CD4-positive, alpha-beta T cell treated with Interferon gamma for 1 hour (primary cell): ENCODE results near the gene PDGFRA.
A peak's percentile ranks its signal among the peaks of the same experiment; 100 is the strongest.

Source experiments
- DNase-seq: peaks from one replicate; pipeline ENCODE4 v3.0.0-alpha.2; 2020

The PDGFRA gene

GRCh38 chr4:54265366-54265765, 36.3 kb downstream of the PDGFRA start:
- no peak for DNase-seq

- DNase-seq, result no peak
Measured at GRCh38 chr4:54268151-54268550, 39.1 kb downstream of the PDGFRA start.

- DNase-seq, result no peak
Measured at GRCh38 chr4:54271464-54271863, 42.4 kb downstream of the PDGFRA start.

- no peak for DNase-seq
Measured at GRCh38 chr4:54272051-54272450, 43.0 kb downstream of the PDGFRA start.

- DNase-seq, result no peak
Measured at GRCh38 chr4:54274264-54274663, 45.2 kb downstream of the PDGFRA start.

- DNase-seq, result no peak
Measured at GRCh38 chr4:54274795-54275665, 45.9 kb downstream of the PDGFRA start.

GRCh38 chr4:54276641-54277430, 47.7 kb downstream of the PDGFRA start:
- no peak for DNase-seq

- no peak for DNase-seq
Measured at GRCh38 chr4:54277691-54278090, 48.6 kb downstream of the PDGFRA start.

- DNase-seq, result no peak
Measured at GRCh38 chr4:54278216-54278615, 49.1 kb downstream of the PDGFRA start.

GRCh38 chr4:54281054-54281766, 52.1 kb downstream of the PDGFRA start:
- DNase-seq, result no peak

GRCh38 chr4:54282837-54283236, 53.7 kb downstream of the PDGFRA start:
- DNase-seq, result no peak

GRCh38 chr4:54289316-54289715, 60.2 kb downstream of the PDGFRA start:
- DNase-seq, result no peak

- DNase-seq, result no peak
Measured at GRCh38 chr4:54290980-54291379, 61.9 kb downstream of the PDGFRA start.

GRCh38 chr4:54296548-54297203, 67.6 kb downstream of the PDGFRA start:
- DNase-seq, result no peak

- DNase-seq, result no peak
Measured at GRCh38 chr4:54308110-54308509, 79.0 kb downstream of the PDGFRA start.

- DNase-seq, result no peak
Measured at GRCh38 chr4:54315561-54316538, 86.8 kb downstream of the PDGFRA start.

GRCh38 chr4:54317690-54318089, 88.6 kb downstream of the PDGFRA start:
- DNase-seq, result no peak

- DNase-seq, result peak; percentile 16
Measured at GRCh38 chr4:54318904-54319303, 89.8 kb downstream of the PDGFRA start.

- DNase-seq, result no peak
Measured at GRCh38 chr4:54320826-54321685, 92.0 kb downstream of the PDGFRA start.

- DNase-seq, result peak; percentile 24
Measured at GRCh38 chr4:54322818-54323417, 93.8 kb downstream of the PDGFRA start.
